Fibroblast of pulmonary artery (primary cell): ENCODE data around the gene TNFSF12.

Experiments used
- DNase-seq: peaks from one replicate; pipeline ENCODE4 v3.0.0-alpha.2; 2010; ENCODE audit warnings: low read depth
- H3K4me3 ChIP-seq: replicated peaks from 2 replicates; pipeline ENCODE4 v1.5.1; 2011; ENCODE audit warnings: low read depth, mild to moderate bottlenecking, control low read depth, low read length, moderate library complexity
- TF ChIP-seq, protein P1 (sequence below): IDR thresholded peaks from 2 replicates; pipeline ENCODE4 v1.5.1; 2011; ENCODE audit warnings: mild to moderate bottlenecking, control low read depth, low read length, inconsistent platforms; ENCODE audit errors: missing control alignments

The TNFSF12 gene

DNA sequence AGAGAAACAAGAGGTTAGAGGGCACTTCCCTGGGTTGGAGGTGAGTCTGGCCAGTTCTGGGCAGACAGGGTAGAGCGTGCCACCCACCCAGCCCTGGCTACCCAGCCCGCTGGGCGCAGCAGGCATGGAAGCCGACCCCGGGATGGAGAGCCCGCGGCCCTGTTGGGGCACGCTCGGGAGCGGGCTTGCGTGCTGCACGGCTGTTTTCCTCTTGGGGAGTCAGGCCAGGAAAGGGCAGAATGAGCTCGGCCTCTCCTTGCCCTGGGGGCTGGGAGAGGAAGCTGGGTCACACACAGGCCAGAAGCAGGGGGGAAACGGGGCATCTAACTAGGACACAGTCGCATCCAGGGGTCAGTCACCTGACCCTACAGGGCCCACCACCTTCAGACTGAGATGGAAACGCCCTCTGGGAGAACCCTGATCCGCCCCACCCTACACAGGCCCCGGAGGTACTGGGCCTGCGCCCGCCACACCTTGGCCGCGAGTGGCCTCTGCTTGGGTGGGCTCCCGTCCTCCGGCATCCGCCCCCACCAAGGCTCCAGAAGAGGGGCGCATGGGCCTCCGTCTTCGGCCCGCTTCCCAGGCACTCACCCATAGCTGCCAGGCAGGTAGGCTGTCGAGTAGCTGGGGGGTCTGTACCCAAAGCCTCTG is 39.8 kb downstream of the TNFSF12 start:
- no peak overlapping the region for H3K4me3 ChIP-seq
- TF ChIP-seq, protein P1, sequence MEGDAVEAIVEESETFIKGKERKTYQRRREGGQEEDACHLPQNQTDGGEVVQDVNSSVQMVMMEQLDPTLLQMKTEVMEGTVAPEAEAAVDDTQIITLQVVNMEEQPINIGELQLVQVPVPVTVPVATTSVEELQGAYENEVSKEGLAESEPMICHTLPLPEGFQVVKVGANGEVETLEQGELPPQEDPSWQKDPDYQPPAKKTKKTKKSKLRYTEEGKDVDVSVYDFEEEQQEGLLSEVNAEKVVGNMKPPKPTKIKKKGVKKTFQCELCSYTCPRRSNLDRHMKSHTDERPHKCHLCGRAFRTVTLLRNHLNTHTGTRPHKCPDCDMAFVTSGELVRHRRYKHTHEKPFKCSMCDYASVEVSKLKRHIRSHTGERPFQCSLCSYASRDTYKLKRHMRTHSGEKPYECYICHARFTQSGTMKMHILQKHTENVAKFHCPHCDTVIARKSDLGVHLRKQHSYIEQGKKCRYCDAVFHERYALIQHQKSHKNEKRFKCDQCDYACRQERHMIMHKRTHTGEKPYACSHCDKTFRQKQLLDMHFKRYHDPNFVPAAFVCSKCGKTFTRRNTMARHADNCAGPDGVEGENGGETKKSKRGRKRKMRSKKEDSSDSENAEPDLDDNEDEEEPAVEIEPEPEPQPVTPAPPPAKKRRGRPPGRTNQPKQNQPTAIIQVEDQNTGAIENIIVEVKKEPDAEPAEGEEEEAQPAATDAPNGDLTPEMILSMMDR, result no peak
- DNase-seq, result no peak

DNA sequence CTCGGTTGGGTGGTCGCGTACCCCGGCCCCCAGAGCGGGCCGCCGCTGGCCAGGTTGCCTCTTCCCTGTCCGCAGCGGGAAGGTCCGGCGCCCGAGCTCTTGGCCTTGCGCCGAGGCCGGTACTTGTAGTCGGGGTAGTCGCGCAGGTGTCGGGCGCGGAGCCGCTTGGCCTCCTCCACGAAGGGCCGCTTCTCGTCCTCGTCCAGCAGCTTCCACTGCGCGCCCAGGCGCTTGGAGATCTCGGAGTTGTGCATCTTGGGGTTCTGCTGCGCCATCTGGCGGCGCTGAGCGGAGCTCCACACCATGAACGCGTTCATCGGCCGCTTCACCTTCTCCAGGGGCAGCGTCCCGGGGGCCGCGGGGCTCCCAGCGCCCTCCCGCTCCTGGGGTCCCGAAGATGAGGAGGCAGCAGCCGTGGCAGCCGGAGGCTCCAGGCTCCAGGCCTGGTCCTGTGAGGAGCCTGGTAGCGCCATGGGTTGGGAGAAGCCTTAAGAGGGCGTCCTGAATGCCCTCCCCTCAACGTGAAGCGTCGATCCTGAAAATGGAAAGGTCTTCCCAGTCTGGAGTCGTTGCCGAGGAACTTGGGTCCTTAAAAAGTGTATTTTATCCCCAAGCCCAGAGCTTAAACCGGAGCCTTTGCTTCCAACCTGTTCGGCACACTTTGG is 40.5 kb downstream of the TNFSF12 start:
- DNase-seq, result peak; percentile 88
- no peak overlapping the region for H3K4me3 ChIP-seq
- TF ChIP-seq, protein P1, result peak; percentile 77

DNA sequence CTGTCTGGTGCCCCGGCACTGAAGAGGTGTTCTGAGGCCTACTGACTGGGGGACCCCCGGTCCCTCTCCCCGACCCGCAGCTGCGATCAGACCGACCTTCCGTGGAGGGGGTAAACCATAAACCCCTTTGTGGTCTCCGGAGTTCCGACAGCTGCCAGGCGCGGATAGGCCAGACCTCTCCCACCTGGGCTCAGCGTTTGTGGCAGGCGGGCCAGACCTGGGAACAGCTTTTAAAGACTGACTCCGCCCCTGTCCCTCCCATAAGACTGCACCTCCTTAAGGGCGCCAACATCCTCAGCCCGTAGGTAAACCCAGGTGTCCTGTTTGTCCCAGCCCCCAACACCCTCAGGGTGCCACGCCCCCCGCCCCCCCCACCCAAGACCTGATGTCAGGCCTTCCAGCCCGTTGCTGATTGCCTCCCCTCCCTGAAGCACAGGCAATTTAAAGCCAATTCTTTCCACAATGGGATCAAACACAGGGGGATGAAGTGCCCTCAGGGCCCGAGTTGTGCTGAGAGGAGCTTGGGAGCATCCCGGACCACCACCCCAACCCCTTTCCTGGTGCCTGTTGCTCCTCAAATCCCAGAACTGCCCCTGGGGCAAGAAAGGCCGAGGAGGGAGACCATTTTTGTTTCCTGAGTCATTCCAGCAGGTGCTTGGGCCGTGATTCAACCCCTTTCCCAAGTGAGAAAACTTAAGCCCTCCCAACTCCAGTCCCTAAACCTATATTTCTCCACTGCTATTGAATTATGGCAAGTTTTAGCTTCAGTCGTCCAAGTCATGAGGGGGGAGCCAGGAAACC is 41.2 kb downstream of the TNFSF12 start, which contains the start of gene SOX15:
SOX15 (minus strand) TSS at position 204 of the 801 bp plus-strand sequence. CDS start 418 bp downstream, outside the sequence.
- no peak for DNase-seq
- TF ChIP-seq, protein P1, result no peak
- H3K4me3 ChIP-seq, result no peak within 1 kb of the TSS

DNA sequence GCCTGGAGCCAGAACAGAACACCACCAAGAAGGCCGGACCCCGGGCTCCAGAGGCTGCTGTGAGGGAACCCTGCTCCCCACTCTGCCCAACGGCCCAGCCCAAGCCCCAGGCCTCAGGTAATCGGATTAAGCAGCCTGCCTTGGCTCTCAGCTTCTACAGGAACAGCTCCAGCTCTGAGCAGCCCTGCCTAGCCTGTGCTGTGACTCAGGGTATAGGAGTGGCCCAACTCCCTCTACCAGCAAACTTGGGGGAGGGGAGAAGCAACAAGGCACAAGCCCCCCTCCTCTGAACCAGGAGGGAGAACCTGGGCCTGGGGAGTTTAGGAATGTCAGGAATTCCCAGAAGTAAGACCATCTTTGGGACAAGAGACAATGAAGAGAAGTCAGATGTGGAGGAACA is 41.9 kb downstream of the TNFSF12 start:
- no peak overlapping the region for H3K4me3 ChIP-seq
- TF ChIP-seq, protein P1, result no peak
- peak; percentile 44 for DNase-seq

DNA sequence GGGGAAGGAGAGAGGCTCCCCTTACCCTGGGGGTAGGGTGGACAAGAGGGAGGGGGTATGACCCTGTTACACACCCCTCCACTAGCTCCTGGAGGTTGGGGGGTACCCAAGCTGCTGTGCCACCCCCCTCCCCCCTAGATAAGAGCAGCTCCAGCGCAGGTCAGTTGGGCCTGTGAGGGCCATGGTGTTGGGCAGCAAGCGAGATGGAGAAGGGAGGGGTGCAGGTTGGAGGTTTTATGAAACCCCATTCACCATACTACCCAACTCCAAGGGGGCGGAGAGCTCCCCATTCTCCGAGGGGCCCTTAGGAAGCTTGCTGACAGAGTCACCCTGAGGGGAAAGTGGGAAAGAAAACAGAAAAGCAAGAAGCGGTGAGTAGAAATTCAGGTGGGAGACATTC is 42.7 kb downstream of the TNFSF12 start:
- H3K4me3 ChIP-seq, result no peak overlapping the region
- no peak for DNase-seq
- TF ChIP-seq, protein P1, result no peak

DNA sequence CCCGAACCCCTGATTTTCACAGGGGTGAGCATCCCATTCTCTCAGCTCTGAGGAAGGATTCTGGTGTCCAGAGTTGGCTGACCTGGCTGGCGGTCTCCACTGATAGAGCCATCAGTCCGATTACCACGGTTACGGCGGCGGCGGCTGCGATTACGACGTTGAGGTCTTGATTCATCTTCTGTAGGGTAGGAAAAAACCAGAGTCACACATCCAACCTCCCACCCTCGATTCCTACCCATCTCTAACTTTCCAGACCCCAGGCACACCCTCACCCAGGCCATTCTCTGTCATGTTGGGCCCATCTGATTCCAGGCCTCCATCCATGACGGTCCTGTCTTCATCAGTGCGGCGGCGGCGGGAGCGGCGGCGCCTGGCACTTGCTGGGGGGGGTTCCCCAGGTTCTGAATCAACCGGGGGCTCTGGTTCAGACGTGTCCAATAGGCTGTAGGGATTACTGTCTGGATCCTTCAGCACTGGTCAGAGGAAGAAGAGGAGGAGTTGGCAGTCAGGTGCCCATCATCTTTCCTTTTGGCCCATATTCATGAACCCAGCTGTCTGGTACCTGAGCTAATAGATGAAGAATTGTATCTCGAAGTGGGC is 43.7 kb downstream of the TNFSF12 start:
- no peak overlapping the region for H3K4me3 ChIP-seq
- TF ChIP-seq, protein P1, result no peak
- DNase-seq, result no peak
